A204.1 (cell line): ENCODE results near the gene PVALB.
A peak's percentile ranks its signal among the peaks of the same experiment; 100 is the strongest.

Source experiments
- FAIRE-seq: peaks from 2 replicates; lab custom pipeline; 2012; peaks lifted over from hg19 to GRCh38; lab: Jason Lieb, UNC

Gene PVALB

GRCh38 chr22:36816636-36817524 lies at the start of gene PVALB:
PVALB (minus strand) TSS chr22:36817035; CDS start chr22:36817005, 30 bp downstream.
- no peak for FAIRE-seq

DNA sequence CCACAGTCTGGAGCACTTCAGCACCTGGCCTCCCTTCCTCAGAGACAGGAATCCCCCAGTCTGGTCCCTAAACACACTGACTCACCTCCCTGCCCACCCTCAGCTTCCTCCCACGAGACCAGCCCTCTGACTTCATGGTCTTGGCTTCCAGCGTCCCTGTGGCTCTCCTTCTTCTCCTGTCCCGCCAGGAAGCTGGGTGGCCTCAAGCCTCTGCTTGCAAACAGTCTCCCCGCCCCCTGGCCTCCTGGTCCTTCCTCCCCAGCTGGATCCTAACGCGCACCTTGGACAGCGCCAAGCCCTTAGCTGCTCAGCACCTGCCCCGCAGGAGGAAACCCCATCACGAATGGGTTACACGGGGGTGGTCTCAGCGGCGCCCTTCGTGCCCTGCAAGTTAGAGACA lies 48.5 kb upstream of the PVALB start:
- no peak for FAIRE-seq

- no peak for FAIRE-seq
Measured at GRCh38 chr22:36864454-36865215, 47.8 kb upstream of the PVALB start.

GRCh38 chr22:36863979-36864378 lies 47.1 kb upstream of the PVALB start:
- no peak for FAIRE-seq

- FAIRE-seq, result no peak
Measured at GRCh38 chr22:36863281-36863680, 46.4 kb upstream of the PVALB start.

- FAIRE-seq, result no peak
Measured at GRCh38 chr22:36862251-36863242, 45.7 kb upstream of the PVALB start.

DNA sequence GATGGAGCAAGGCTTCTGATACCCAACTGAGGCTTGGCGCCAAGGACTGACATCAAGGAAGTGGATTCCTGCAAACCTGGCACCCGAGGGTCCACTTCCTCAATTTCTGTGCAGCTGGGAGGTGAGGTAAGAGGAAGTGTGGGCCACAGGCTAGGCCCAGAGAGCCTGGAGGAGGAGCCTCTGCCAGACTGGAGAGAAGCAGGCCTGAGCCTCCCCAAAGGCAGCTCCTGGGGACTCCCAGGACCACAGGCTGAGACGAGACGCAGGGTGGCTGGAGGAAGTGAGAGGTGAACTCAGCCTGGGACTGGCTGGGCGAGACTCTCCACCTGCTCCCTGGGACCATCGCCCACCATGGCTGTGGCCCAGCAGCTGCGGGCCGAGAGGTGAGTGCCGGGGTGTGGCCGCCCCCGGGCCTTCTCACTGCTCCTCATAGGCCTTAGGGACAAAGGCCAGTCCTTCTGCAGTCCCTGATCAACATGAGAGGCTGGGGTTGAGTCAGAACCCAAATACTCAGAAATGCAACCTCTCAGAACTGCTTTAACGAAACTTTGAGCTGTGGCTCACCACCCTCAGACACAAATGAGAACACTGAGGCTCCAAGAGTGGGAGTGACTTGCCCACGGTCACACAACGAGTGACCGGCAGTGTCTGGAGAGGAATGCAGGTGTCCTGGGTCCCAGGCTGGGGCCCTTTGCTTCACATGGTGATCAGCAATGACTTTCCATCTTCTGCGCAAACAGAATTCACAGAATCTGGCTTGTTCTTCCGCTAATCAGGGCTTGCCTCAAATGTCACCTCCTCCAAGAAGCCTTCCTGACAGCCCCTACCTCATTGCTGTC lies 44.2 kb upstream of the PVALB start, which contains the start of gene NCF4:
NCF4 (plus strand) TSS at position 186 of the 839 bp plus-strand sequence; CDS start at position 352, 166 bp downstream.
- FAIRE-seq, result no peak

GRCh38 chr22:36860438-36860820 lies 43.6 kb upstream of the PVALB start:
- FAIRE-seq, result no peak

GRCh38 chr22:36860017-36860416 lies 43.2 kb upstream of the PVALB start:
- FAIRE-seq, result no peak

DNA sequence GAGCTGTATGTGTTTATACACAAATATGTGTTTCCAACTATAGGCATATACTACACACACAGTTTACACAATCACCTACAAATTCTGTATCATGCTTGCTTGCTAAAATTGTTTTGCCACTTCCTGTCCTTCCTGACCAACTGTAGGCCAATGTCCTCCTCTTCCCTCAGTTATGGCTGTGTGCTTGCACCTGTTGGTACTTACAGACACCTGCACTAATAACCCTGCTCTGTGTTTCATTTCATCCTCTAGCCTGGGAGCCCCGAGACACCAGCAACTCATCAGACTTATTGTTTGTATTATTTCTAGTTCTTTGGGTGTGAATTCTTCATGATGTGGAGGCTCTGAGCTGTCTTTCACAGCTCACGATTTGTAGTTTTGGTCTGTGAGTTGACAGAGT lies 42.1 kb upstream of the PVALB start:
- FAIRE-seq, result no peak

GRCh38 chr22:36858156-36858555 lies 41.3 kb upstream of the PVALB start:
- FAIRE-seq, result no peak

DNA sequence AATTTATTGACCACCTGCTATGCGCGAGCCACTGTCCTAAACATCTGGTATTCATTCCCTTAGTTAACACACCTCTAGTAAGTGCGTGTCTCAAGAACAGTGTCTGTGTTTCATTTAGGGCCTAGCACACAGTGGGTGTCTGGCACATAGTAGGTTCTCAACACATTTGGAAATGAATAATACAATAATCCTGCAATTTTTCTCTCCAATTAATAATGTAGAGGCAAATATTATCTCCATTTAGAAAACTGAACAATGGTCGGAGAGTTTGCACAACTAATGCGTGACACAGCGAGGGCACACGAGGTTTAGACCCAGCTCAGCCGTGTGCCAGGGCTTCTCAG lies 39.9 kb upstream of the PVALB start:
- no peak for FAIRE-seq

- FAIRE-seq, result peak; percentile 87
Measured at GRCh38 chr22:36856121-36856791, 39.4 kb upstream of the PVALB start.

- no peak for FAIRE-seq
Measured at GRCh38 chr22:36855478-36855877, 38.6 kb upstream of the PVALB start.

GRCh38 chr22:36853407-36854099 lies 36.7 kb upstream of the PVALB start:
- FAIRE-seq, result no peak

DNA sequence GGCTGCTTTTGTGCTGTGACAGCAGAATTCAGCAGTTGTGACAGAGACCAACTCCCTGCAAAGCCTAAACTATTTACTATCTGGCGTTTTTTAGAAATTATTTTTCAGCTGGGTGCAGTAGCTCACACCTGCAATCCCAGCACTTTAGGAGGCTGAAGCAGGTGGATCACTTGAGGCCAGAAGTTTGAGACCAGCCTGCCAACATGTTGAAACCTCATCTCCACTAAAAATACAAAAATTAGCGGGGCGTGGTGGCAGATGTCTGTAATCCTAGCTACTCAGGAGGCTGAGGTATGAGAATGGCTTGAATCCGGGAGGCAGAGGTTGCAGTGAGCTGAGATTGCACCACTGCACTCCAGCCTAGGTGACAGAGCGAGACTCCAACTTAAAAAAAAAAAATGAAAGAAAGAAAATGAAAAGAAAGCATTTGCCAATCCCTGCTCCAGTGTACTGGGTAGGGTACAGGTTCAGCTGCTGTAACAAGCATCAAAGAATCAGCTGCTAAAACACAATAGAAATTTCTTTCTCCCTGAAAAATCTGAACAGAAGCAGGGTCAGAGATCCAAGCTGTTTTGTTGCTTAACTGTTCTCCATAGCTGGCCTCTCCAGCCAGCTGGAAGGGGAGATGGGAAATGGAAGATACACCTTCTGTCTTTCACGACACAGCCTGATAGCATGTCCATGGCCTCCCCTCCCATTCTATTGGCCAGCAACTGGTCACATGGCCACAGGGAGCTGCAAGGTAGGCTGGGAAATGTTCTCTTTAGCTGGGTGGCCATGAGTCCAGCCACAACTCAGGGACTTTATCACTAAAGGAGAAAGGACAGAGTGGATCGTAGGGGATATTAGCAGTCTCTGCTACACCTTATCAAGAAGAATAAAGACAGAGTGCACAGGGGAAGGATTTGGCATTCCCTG lies 35.5 kb upstream of the PVALB start:
- no peak for FAIRE-seq

DNA sequence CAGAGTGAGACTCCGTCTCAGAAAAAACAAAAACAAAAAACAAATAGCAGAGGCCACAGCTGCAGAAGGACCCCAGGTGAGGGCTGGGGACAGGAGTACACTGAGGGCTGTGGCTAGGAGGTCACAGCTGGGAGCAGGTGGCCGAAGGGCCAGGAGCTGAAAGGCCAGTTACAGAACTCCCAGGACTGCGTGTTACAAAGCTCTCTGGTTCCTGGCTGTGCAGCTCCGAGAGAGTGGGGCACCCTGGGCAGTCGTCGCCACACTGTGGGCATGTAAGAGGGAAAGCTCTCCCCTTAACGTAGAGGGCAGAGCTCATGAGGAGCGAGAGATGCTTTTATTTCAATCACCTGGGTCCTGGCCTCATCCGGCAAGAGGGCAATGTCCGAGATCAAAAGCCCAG lies 33.8 kb upstream of the PVALB start:
- FAIRE-seq, result no peak

DNA sequence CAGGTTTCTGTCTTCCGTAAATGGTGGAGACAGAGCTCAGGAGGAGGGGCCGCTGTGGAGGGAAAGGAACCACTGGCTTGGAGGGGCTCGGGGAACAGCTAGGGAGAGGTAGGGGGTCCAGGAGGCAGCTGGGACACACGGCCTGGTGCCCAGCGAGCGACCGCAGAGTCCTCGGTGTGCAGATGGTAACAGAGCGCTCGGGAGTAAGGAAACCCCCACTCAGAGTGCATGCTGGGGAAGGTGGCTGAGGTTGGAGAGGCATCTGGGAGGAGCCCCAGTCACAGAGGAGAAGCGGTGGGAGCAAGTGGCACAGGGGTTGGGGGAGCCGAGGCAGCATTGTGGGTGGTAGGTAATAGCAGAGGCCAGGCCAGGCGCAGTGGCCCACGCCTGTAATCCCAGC lies 33.2 kb upstream of the PVALB start:
- no peak for FAIRE-seq

- no peak for FAIRE-seq
Measured at GRCh38 chr22:36846949-36847348, 30.1 kb upstream of the PVALB start.
